Motor neuron (in vitro differentiated cells): ENCODE results near the gene RAD51C. TPM values are rescaled to one million over a fixed set of nuclear protein-coding genes. Genes with fewer than 3 reads are reported as not detected.
"Not testable (repeated sequence)": the region's sequence is repeated elsewhere in the genome, so short reads cannot be mapped to it uniquely, and the experiment has no call there.

ENCODE experiments used
- ATAC-seq, 8 experiments: fragments of 200-7000 bp; cut with Tn5 transposase; replicated peaks in 6 of 8; 2 replicates each; pipeline ENCODE4 v1.8.0; 2021; ENCODE audit warnings: mild to moderate bottlenecking in 8 of 8, moderate library complexity in 8 of 8
- H3K27ac ChIP-seq, 2 donors: fragments of 250-450 bp; sonication (Bioruptor Pico); 2 replicates each; pipeline ENCODE4 v1.9.0; 2021; ENCODE audit warnings: antibody characterized with exemption in 2 of 2, mild to moderate bottlenecking in 2 of 2, moderate library complexity in 1 of 2
- H3K4me1 ChIP-seq, 2 donors: fragments of 250-450 bp; sonication (Bioruptor Pico); replicated peaks in 1 of 2; 2 replicates each; pipeline ENCODE4 v1.6.1; 2021; ENCODE audit warnings: antibody characterized with exemption in 2 of 2, mild to moderate bottlenecking in 2 of 2, moderate library complexity in 1 of 2
- H3K4me3 ChIP-seq, 5 donors: fragments of 250-450 bp; sonication (Bioruptor Pico); 2 replicates each; pipeline ENCODE4 v1.9.0; 2021; ENCODE audit warnings: antibody characterized with exemption in 5 of 5, mild to moderate bottlenecking in 5 of 5, moderate library complexity in 4 of 5
- whole genome bisulfite sequencing, 10 experiments: fragments of 450-650 bp; shearing (Covaris generic); methylation state at CpG; one replicate each; pipeline ENCODE4 v1.0.0; 2022; 5-methylcytosine and 5-hydroxymethylcytosine counted together
- in situ Hi-C, 9 experiments: fragments of 400-800 bp; cut with MboI; loops; one replicate each; pipeline ENCODE4 v1.15.0; 2021; ENCODE audit warnings: low sequenced_read_pairs in 9 of 9, low pct_unique_long_range_greater_than_20kb in 2 of 9; ENCODE audit not compliant: unreplicated experiment in 9 of 9
- total RNA-seq, 8 experiments: library from RNA; unstranded; fragments of 300-600 nt; gene quantifications; 2 replicates each; pipeline versions ENCODE4 v1.2.3 to v1.2.4, GENCODE V29; 2022

Gene RAD51C
- total RNA-seq = 10 to 100 TPM; 23.7 to 61.8 (median 40.7) TPM

- Histone ChIP-seq H3K4me1 (peaks cover 3 to 11% of the 10 kb centered on the region in 2 donors), H3K27ac (peak within 1 kb of the TSS; percentile 72 to 82), H3K4me3 (peak within 1 kb of the TSS; percentile 44 to 54 (median 52))
- in situ Hi-C loops = no loop called here
- WGBS, 10 experiments = 0 to 90% (median 10%) methylated on average over 2 to 21 of the region's 50 CpGs; no CpG with 5 or more reads in 3 of the 10 experiments
- peak; percentile 97 to 100 (median 99) for ATAC-seq
Observed at GRCh38 chr17:58692239-58693055, at the start of gene RAD51C. TSS of gene RAD51C (plus strand) at chr17:58692602. CDS start at chr17:58692644, 42 bp downstream.

GRCh38 chr17:58643147-58643546, 49.3 kb upstream of the RAD51C start:
- Histone ChIP-seq H3K27ac (no peak overlapping the region), H3K4me3 (no peak overlapping the region), H3K4me1 (no peaks in the 10 kb centered on the region)
- ATAC-seq = no peak
- 0 to 80% (median 38%) methylated on average over 1 to 2 of the region's 2 CpGs; no CpG with 5 or more reads in 2 of the 10 experiments for WGBS, 10 experiments
- in situ Hi-C loops = no loop called here

- Histone ChIP-seq H3K4me3 (no peak overlapping the region), H3K27ac (no peak overlapping the region), H3K4me1 (no peaks in the 10 kb centered on the region)
- in situ Hi-C loops = no loop called here
- peak in 1 of 8 experiments; percentile 23 for ATAC-seq
Observed at GRCh38 chr17:58648236-58648635, 44.2 kb upstream of the RAD51C start.

- H3K4me1 ChIP-seq, H3K27ac ChIP-seq, in situ Hi-C loops: not testable (repeated sequence)
- ATAC-seq = peak in 7 of 8 experiments; percentile 2 to 48 (median 26)
- H3K4me3 ChIP-seq = peak overlapping the region in 1 of 5 donors; percentile 30
- 0 to 80% (median 7%) methylated on average over 1 to 8 of the region's 10 CpGs; no CpG with 5 or more reads in 3 of the 10 experiments for WGBS, 10 experiments
Observed at GRCh38 chr17:58657962-58658803, 34.2 kb upstream of the RAD51C start.

- WGBS, 10 experiments = 0 to 11% (median 6%) methylated on average over 8 to 27 of the region's 38 CpGs
- peak overlapping the region; percentile 98 to 99 for H3K27ac ChIP-seq
- H3K4me1 ChIP-seq = peaks cover 2 to 6% of the 10 kb centered on the region in 2 donors
- peak overlapping the region; percentile 22 to 30 (median 30) for H3K4me3 ChIP-seq
- in situ Hi-C loops = no loop called here
- peak; percentile 79 to 89 (median 84) for ATAC-seq
Observed at GRCh38 chr17:58658804-58659713, 33.3 kb upstream of the RAD51C start.

GRCh38 chr17:58659714-58660084, 32.7 kb upstream of the RAD51C start:
- ATAC-seq, H3K4me1 ChIP-seq, in situ Hi-C loops: not testable (repeated sequence)
- Histone ChIP-seq H3K27ac (peak overlapping the region in 1 of 2 donors; percentile 99), H3K4me3 (peak overlapping the region; percentile 22 to 30 (median 30))
- WGBS, 10 experiments = 0 to 100% (median 64%) methylated on average over 1 to 5 of the region's 9 CpGs; no CpG with 5 or more reads in 4 of the 10 experiments

- no peak overlapping the region for H3K4me3 ChIP-seq
- in situ Hi-C loops = no loop called here
- no peak overlapping the region for H3K27ac ChIP-seq
- ATAC-seq = no peak
- WGBS, 10 experiments = 43 to 100% (median 92%) methylated on average over 1 to 4 of the region's 4 CpGs; no CpG with 5 or more reads in 5 of the 10 experiments
- peaks cover 2 to 6% of the 10 kb centered on the region in 2 donors for H3K4me1 ChIP-seq
Observed at GRCh38 chr17:58660621-58661020, 31.8 kb upstream of the RAD51C start.

- 82 to 94% (median 92%) methylated on average over 6 to 21 of the region's 26 CpGs; no CpG with 5 or more reads in 5 of the 10 experiments for WGBS, 10 experiments
- in situ Hi-C loops = no loop called here
- H3K4me1 ChIP-seq = peaks cover 2 to 6% of the 10 kb centered on the region in 2 donors
- no peak overlapping the region for H3K4me3 ChIP-seq
- H3K27ac ChIP-seq = no peak overlapping the region
- no peak for ATAC-seq
Observed at GRCh38 chr17:58661499-58661898, 30.9 kb upstream of the RAD51C start.

GRCh38 chr17:58664302-58664701, 28.1 kb upstream of the RAD51C start:
- WGBS, 10 experiments = 0 to 100% (median 88%) methylated on average over 1 to 2 of the region's 2 CpGs; no CpG with 5 or more reads in 1 of the 10 experiments
- in situ Hi-C loops = no loop called here
- H3K27ac ChIP-seq = no peak overlapping the region
- no peaks in the 10 kb centered on the region for H3K4me1 ChIP-seq
- H3K4me3 ChIP-seq = no peak overlapping the region
- ATAC-seq = no peak

GRCh38 chr17:58665946-58666857, 26.2 kb upstream of the RAD51C start:
- in situ Hi-C loops = no loop called here

GRCh38 chr17:58666858-58667267, 25.5 kb upstream of the RAD51C start:
- H3K4me3 ChIP-seq = no peak overlapping the region
- in situ Hi-C loops = no loop called here
- WGBS, 10 experiments = 42 to 92% (median 67%) methylated on average over 3 to 19 of the region's 19 CpGs; no CpG with 5 or more reads in 4 of the 10 experiments
- H3K27ac ChIP-seq = no peak overlapping the region
- peak in 2 of 8 experiments; percentile 78 to 91 for ATAC-seq
- no peaks in the 10 kb centered on the region for H3K4me1 ChIP-seq

More at GRCh38 chr17:58665946-58666857, 26.2 kb upstream of the RAD51C start:
- Histone ChIP-seq H3K4me3 (no peak overlapping the region), H3K4me1 (no peaks in the 10 kb centered on the region), H3K27ac (no peak overlapping the region)
- peak in 1 of 8 experiments; percentile 33 for ATAC-seq
- WGBS, 10 experiments = 75 to 100% (median 90%) methylated on average over 1 to 21 of the region's 25 CpGs
